NCI-H774 (cell line): ENCODE measurements around the gene CLASRP.

ENCODE experiments used
- DNase-seq: peaks from one replicate; lab custom pipeline; 2025; lab: John Stamatoyannopoulos, UW

Gene CLASRP

DNA sequence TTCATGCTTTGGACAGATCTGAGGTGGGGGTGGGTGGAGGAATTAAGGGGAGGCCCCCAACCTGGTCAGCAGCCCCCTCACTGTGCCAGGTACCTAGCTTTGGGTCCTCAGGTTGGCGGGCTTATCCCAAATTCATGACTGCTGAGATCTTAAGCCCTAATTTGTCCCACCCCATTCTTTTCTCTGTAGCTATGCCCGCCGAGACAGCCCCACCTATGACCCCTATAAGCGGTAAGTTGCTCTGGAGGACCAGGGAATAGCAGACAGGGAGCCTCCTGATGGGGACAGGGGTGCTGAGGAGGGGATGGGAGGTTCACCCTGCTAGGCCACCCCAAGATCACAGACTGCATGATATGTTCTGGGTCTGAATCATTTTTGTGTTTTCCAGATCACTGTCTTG lies 23.1 kb downstream of the CLASRP start:
- DNase-seq, result no peak

DNA sequence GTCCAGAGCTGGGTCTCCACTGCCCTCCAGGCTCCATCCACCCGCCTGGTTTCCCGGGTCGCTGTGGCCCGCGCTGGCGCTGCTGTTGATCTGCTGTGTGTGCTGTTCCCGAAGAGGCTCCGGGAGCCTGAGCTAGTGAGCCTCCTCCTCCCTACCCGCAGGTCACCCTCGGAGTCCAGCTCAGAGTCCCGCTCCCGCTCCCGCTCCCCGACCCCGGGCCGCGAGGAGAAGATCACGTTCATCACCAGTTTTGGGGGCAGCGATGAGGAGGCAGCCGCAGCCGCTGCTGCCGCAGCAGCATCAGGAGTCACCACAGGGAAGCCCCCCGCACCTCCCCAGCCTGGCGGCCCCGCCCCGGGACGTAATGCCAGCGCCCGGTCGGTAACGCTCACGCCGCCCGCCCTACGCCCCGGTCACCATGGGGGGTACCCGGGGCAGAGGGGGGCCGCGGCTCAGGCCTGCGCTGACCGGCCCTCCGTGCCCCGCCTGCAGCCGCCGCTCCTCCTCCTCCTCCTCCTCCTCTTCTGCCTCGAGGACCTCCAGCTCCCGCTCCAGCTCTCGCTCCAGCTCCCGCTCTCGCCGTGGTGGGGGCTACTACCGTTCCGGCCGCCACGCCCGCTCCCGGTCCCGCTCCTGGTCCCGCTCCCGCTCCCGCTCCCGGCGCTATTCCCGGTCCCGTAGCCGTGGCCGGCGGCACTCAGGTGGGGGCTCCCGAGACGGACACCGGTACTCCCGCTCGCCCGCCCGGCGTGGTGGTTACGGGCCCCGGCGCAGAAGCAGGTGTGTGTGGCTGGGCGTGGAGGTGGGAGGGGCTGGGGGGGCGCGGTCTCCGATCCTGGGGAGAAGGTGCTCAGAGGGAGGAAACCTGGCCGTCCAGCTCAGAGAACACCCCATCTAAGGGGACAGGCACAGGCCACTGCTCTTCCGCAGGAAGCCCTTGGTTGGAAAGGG lies 25.3 kb downstream of the CLASRP start:
- no peak for DNase-seq

- DNase-seq, result no peak
These were observed 28.2 kb downstream of the CLASRP start for GRCh38 chr19:45066921-45067661.

DNA sequence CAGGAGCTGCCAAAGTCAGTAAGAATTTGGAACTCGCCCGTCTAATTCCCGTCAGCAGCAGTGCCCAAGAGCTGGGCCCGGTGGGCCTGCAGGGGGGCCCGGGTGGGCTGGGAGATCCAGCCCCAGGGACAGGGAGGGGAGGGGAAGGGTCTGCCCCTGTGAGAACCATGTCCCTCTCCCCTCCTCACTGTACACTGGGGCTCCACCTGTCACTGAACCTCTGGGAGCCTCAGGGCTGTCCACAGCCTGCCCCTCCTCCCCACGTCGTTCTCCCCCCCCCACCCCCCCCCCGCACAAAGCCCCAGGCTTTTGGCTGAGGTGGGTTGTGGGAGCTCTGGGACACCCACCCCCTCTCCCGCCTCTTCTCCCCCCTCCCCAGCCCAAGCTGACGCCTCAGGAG lies 29.2 kb downstream of the CLASRP start:
- DNase-seq, result no peak

- no peak for DNase-seq
These were observed 30.2 kb downstream of the CLASRP start for GRCh38 chr19:45069056-45069455.

DNA sequence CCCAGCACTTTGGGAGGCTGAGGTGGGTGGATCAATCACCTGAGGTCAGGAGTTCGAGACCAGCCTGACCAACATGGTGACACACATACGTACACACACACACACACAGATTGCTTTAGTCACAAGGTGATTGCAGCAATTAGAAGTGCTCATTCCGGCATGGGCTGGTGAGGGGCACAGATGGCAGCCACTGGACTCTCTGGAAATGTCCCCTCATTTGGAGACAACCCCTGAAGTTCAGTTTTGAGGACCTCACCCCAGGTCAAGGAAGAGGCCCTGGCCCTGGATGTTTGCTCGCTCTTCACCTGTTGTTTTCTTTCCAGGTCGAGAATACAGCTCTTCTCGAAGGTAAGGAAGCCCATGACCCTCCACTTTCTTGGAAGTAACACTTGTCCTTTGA lies 31.4 kb downstream of the CLASRP start:
- DNase-seq, result no peak

GRCh38 chr19:45070861-45071544 lies 32.2 kb downstream of the CLASRP start:
- no peak for DNase-seq

DNA sequence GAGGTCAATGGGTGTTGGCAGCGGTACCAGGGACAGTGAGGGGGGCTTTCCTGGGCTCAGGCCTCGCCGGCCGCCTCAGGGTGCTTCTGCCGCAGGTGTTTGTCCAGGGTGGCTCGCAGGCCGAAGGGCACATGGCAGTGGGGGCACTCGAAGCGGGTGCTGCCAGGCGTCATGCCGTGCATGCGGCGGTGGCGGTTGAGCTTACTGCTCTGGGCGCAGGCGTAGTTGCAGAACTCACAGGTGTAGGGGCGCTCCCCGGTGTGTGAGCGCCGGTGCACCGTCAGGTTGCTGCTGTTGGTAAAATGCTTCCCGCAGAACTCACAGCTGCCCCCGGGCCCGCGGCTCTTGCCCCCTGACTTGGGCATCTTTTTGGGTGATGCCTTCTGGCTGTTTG lies 32.7 kb downstream of the CLASRP start:
- no peak for DNase-seq

DNA sequence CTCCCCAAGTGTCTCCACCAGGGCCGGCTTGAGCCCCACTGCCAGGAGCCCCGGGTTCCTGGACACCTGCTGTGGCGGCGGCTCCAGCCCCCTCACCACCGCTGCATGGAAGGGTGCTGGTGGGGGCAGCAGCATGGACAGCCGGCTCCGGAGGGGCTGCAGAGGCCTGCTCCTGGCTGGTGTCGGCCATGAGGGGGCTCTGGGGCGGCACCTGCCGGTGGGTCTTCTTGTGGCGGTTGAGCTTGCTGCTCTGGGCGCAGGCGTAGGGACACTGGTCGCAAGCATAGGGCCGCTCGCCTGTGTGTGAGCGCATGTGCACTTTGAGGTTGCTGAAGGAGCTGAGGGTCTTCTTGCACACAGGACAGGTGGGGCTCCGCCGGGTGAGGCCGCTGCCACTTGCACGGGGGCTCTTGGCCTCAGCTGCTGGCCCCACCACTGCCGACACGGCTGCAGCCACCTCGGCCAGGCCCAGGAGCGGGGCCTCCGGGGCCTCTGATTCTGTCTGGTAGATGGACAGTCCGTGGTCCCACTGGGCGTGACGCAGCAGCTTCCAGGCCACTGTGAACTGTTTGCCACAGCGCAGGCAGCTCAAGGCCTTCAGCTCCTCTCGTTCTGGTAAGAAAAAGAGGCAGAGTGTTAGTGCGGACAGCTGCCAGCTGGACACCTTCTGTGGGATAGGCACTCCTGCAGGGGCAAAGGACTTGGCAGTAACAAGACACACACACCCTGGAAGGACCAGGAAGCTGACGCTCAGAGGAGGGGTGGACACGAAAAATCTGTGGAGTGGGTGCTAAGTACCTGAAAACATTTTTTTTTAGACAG lies 33.3 kb downstream of the CLASRP start:
- DNase-seq, result no peak

DNA sequence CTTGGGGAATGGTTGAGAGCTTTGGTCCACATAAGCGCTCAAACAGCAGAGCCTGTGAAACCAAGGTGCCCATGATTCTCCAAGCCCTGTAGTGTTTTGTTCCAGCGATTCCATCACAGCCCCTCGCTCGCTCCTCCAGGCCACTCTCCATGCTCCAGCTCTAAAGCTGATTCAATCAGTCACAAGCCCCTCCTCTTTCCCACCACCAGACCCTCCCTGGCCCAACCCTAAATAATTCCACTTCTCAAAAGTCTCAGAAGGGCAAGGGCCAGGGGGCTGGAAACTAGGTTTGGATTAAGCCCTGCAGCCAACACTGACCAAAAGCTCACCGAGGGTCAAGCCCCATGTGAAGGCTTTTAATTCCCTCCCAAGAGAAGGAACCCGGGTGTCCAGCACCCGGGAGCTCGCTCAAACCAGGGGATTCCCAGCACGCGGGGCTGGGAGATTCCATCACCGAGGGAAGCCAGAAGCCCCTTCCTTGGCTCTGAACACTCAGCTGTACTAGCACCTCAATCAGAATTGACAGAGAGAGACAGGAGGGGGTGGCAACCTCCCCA lies 36.0 kb downstream of the CLASRP start:
- DNase-seq, result no peak

GRCh38 chr19:45075301-45076028 lies 36.6 kb downstream of the CLASRP start:
- DNase-seq, result peak; percentile 65

GRCh38 chr19:45076029-45076850 lies 37.4 kb downstream of the CLASRP start, which contains the start of gene ZNF296:
Gene ZNF296, minus strand, starts transcription at chr19:45076478. Its CDS starts 105 bp downstream, at chr19:45076373.
- peak; percentile 79 for DNase-seq

DNA sequence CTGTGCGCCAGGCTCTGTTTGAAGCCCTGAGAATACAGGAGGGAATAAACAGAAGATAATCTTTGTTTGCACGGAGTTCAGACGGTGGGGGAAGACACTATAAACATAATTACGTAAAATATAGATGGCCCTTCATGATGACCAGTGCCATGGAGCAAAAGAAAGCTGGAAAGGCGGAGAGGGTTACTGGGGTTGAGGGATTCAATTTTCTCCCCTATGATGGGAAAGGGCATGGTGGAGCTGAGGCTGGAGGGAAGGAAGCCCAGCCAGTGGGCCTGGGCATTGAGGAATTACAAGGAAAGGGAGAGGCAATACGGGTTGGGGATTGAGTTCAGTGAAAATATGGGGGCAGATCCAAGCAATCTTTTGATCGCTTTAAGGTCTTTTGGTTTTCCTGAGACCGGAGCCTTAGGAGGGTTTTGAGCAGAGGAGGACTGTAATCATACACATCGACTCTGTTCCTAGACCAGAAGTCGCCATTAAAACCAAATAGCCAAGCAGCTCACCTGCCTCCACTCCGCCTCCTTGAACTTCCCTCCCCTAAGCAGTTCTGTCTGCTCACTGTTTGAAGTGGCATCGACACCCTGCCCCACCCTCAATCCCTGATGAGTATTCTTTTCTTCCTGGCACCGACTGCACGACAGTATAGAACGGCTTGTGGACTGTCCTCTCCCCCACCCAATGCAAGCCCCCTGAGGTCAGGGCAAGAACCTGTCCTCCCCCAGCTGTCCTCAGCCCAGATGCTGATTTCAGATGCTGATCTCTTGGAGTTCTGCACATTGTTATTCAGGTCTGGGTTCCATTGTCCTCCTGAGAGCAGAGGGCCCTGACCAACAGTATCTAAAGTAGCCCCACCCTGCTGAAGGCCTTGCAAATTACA lies 38.2 kb downstream of the CLASRP start:
- DNase-seq, result no peak

GRCh38 chr19:45078390-45079062 lies 39.7 kb downstream of the CLASRP start:
- DNase-seq, result no peak

DNA sequence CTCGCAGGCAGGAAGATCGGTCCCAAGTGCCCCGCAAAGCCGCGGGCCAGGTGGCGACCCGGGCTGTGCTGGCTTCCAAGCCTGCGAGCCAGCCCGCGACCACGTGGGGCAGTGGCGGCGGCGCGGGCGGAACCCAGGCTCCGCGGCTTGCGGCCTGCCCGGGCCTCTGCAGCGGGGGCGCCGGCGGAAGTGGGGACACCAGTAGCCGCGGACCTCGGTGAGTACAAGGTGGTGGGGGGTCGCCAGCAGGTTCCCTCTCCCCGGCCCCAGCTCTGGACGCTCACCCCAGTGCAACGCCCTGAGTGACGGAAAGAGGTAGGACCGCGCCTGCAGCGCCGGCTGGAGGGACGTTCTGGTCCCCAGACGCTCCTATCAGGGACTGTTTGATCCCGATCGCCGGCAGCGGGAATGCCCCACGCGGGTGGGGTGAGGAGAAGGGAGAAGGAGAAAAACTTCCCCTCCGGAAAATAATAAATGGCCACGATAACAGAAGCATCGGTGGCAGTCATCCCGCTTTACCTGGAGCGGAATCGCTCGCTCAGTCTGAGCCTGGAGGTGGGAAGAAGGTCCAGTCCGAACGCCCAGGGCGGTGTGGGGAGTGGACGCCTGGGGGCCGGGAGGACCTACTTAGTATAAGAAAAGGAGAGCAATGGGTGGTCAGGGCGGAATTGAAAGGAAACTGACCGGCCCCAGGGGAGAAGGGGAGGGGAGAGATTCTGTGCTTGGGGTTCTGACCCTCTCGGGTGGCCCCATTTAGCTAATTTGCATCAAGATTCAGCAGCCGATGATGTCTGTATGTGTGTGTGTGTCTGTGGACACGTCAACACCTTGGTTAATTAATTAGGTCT lies 40.4 kb downstream of the CLASRP start, which contains the start of gene GEMIN7:
Gene GEMIN7, plus strand, starts transcription at position 198 of the 848 bp plus-strand sequence. CDS start 10,855 bp downstream, outside the sequence.
- peak; percentile 59 for DNase-seq

- DNase-seq, result no peak
These were observed 41.1 kb downstream of the CLASRP start for GRCh38 chr19:45079911-45080370.

- DNase-seq, result no peak
These were observed 43.3 kb downstream of the CLASRP start for GRCh38 chr19:45082170-45082569.
